ENCODE data around the gene ECSIT.

The ECSIT gene

GRCh38 chr19:11499220-11499726 lies 29.7 kb downstream of the ECSIT start:
- no peaks in the 10 kb centered on the region for H3K79me2 ChIP-seq (ENCODE audit: insufficient read depth, low read depth)
- no peak overlapping the region for H3K27ac ChIP-seq
- TF ChIP-seq, protein P1, sequence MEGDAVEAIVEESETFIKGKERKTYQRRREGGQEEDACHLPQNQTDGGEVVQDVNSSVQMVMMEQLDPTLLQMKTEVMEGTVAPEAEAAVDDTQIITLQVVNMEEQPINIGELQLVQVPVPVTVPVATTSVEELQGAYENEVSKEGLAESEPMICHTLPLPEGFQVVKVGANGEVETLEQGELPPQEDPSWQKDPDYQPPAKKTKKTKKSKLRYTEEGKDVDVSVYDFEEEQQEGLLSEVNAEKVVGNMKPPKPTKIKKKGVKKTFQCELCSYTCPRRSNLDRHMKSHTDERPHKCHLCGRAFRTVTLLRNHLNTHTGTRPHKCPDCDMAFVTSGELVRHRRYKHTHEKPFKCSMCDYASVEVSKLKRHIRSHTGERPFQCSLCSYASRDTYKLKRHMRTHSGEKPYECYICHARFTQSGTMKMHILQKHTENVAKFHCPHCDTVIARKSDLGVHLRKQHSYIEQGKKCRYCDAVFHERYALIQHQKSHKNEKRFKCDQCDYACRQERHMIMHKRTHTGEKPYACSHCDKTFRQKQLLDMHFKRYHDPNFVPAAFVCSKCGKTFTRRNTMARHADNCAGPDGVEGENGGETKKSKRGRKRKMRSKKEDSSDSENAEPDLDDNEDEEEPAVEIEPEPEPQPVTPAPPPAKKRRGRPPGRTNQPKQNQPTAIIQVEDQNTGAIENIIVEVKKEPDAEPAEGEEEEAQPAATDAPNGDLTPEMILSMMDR (conservative IDR thresholded peaks at IDR 0.05; ENCODE audit: low read depth, low read length), result no peak
- H3K9ac ChIP-seq, result no peak overlapping the region
- no peak overlapping the region for H2AFZ ChIP-seq (ENCODE audit: low read depth)
- no peak overlapping the region for H3K4me2 ChIP-seq
- H4K20me1 ChIP-seq (ENCODE audit: insufficient read depth), result no peaks in the 10 kb centered on the region
- H3K4me3 ChIP-seq (IDR thresholded peaks at IDR 0.05; ENCODE audit: insufficient read depth, low read depth, low read length), result no peak overlapping the region
- no peaks in the 10 kb centered on the region for H3K4me1 ChIP-seq (ENCODE audit: low read depth, poor library complexity, severe bottlenecking)
- no peaks in the 10 kb centered on the region for H3K36me3 ChIP-seq (ENCODE audit: insufficient read depth)
- no peaks in the 10 kb centered on the region for H3K27me3 ChIP-seq (ENCODE audit: insufficient read depth, low read depth)

GRCh38 chr19:11496391-11497163 lies 32.4 kb downstream of the ECSIT start:
- no peak overlapping the region for H3K27ac ChIP-seq
- TF ChIP-seq, protein P1 (conservative IDR thresholded peaks at IDR 0.05; ENCODE audit: low read depth, low read length), result peak; percentile 52

DNA sequence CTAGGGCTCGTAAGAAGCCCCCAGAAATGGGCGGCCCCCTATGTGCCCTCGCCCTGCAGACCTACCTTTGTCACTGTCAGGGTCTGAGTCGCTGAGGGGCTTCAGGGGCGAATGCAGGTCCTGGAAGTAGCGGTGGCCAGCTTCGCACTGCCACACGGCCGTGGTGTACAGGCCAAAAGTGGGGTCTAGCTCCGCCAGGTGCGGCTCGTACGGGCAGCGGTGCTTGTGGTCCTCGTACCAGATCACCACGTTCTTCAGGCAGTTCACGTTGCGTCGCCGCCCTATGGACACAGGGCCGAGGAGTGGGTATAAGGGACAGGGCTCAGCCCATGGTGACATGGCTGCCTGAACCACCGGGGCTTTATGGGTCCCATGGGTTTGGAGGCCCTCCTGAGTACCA lies 33.0 kb downstream of the ECSIT start:
- H3K36me3 ChIP-seq (ENCODE audit: insufficient read depth), result no peaks in the 10 kb centered on the region
- no peaks in the 10 kb centered on the region for H4K20me1 ChIP-seq (ENCODE audit: insufficient read depth)
- no peaks in the 10 kb centered on the region for H3K4me1 ChIP-seq (ENCODE audit: low read depth, poor library complexity, severe bottlenecking)
- H3K27me3 ChIP-seq (ENCODE audit: insufficient read depth, low read depth), result no peaks in the 10 kb centered on the region
- H3K9ac ChIP-seq, result no peak overlapping the region
- H3K4me3 ChIP-seq (IDR thresholded peaks at IDR 0.05; ENCODE audit: insufficient read depth, low read depth, low read length), result no peak overlapping the region
- TF ChIP-seq, protein P1 (conservative IDR thresholded peaks at IDR 0.05; ENCODE audit: low read depth, low read length), result no peak
- no peak overlapping the region for H3K27ac ChIP-seq
- H3K4me2 ChIP-seq, result no peak overlapping the region
- no peak overlapping the region for H2AFZ ChIP-seq (ENCODE audit: low read depth)
- no peaks in the 10 kb centered on the region for H3K79me2 ChIP-seq (ENCODE audit: insufficient read depth, low read depth)

More at GRCh38 chr19:11496391-11497163, 32.4 kb downstream of the ECSIT start:
- H3K79me2 ChIP-seq (ENCODE audit: insufficient read depth, low read depth), result no peaks in the 10 kb centered on the region
- H3K9ac ChIP-seq, result no peak overlapping the region
- H3K4me2 ChIP-seq, result no peak overlapping the region
- no peaks in the 10 kb centered on the region for H4K20me1 ChIP-seq (ENCODE audit: insufficient read depth)
- no peaks in the 10 kb centered on the region for H3K4me1 ChIP-seq (ENCODE audit: low read depth, poor library complexity, severe bottlenecking)
- H3K36me3 ChIP-seq (ENCODE audit: insufficient read depth), result no peaks in the 10 kb centered on the region
- no peak overlapping the region for H3K4me3 ChIP-seq (IDR thresholded peaks at IDR 0.05; ENCODE audit: insufficient read depth, low read depth, low read length)
- H2AFZ ChIP-seq (ENCODE audit: low read depth), result no peak overlapping the region
- H3K27me3 ChIP-seq (ENCODE audit: insufficient read depth, low read depth), result no peaks in the 10 kb centered on the region

DNA sequence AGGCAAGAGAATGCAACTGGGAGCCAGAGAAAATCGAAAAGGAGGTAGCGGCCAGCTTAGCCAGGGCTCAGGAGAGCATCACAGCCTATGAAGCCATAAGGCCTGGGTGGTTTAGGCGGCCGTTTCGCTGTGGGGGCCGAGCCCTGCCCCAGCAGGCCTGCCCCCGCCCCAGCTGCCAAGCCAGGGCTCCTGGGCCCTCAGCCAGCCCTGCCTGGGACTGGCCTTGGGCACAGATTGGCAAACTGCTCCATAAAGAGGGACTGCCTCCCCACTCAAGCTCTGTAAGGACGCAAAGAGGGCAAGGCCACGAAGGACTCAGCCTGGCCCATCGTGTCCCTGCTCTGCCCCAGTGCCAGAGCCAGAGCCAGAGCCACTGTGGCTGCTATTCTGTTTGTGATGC lies 33.5 kb downstream of the ECSIT start:
- H3K4me3 ChIP-seq (IDR thresholded peaks at IDR 0.05; ENCODE audit: insufficient read depth, low read depth, low read length), result no peak overlapping the region
- H3K27ac ChIP-seq, result no peak overlapping the region
- no peaks in the 10 kb centered on the region for H3K4me1 ChIP-seq (ENCODE audit: low read depth, poor library complexity, severe bottlenecking)
- H3K27me3 ChIP-seq (ENCODE audit: insufficient read depth, low read depth), result no peaks in the 10 kb centered on the region
- no peak overlapping the region for H3K4me2 ChIP-seq
- no peak overlapping the region for H2AFZ ChIP-seq (ENCODE audit: low read depth)
- H3K36me3 ChIP-seq (ENCODE audit: insufficient read depth), result no peaks in the 10 kb centered on the region
- H3K79me2 ChIP-seq (ENCODE audit: insufficient read depth, low read depth), result no peaks in the 10 kb centered on the region
- H4K20me1 ChIP-seq (ENCODE audit: insufficient read depth), result no peaks in the 10 kb centered on the region
- TF ChIP-seq, protein P1 (conservative IDR thresholded peaks at IDR 0.05; ENCODE audit: low read depth, low read length), result no peak
- no peak overlapping the region for H3K9ac ChIP-seq

Data from KMS-11 (cell line).